ENCODE data around the gene PDE4D.

PDE4D gene

DNA sequence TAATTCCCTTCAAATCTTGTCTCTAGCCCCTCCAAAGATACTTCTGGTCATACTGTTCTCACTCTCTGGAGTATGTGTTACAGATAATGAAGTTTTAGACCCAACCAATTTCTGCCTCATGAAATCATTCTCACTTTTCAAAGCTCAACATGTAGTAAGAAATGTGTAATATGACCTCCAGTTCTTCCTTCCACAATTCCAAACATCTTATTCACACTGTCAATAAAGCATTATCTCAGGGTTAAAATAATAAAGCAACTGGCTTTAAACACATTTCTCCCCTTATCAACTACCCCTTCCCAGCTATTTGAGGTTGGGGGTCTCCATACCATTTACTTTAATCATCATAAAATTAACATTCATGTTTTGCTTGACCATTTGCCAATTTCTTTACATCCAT is 656.5 kb downstream of the PDE4D start:
- no peak for DNase-seq

DNA sequence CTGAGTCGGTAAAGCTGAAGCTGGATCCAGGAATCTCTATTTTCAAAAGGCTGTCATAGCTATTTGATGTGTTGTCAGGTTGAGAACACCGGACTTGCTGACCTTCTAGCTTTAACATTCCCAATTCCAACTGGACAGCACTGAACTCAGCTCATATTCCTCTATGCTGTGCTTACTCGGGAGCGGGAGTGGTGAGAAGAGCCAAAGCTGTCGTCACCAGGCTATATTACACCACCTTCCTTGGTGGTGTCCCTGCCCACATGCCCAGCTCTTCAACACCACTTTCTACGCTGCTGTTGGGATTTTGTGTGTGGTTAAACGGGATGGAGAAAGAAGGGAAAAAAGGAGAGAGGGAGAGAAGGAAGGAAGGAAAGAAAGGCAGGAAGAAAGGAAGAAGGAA is 657.1 kb downstream of the PDE4D start:
- DNase-seq = no peak

GRCh38 chr5:59234236-59234635 is 659.3 kb downstream of the PDE4D start:
- no peak for DNase-seq

GRCh38 chr5:59231221-59231931 is 662.1 kb downstream of the PDE4D start:
- DNase-seq = no peak

DNA sequence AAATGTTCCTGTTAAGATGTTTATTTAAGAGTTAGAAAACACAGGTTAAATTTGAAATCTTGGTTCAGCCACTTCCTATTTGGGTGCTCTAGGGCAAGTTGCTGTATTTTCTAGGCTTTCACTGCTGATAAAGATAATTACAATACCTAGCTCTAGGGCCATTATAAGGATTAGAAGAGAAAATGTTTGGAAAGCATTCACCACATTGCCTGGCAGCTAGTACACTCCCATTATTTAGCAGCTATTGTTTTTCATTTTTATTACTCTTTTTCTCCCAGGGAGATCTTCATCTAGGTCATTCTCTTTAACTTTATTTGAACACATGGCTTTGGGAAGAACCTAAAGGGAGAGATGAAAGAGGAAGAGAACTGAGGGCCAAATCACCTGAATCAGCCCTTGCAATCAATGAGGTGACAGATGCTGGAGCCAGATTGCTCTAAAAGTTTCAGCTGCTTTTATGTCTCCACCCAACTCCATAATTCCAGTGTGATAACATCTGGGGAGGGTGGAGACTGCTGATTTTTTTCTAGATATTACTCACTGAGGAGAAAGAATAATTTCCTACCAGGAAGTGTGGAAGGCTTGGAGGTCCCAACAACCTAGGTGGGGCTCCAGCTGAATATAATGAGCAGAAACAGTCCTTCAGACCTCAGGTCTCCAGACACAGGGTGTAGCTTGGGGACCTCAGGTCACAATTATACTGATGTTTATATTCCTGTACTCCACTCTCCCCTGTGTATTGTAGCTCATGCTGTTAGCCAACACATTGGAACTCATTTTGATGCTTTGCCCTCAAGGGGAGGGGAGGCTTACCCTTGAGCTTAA is 670.6 kb downstream of the PDE4D start:
- DNase-seq = no peak

GRCh38 chr5:59221769-59222168 is 671.8 kb downstream of the PDE4D start:
- no peak for DNase-seq

- DNase-seq = no peak
Observed at GRCh38 chr5:59218424-59219045, 675.0 kb downstream of the PDE4D start.

- no peak for DNase-seq
Observed at GRCh38 chr5:59216841-59217240, 676.7 kb downstream of the PDE4D start.

DNA sequence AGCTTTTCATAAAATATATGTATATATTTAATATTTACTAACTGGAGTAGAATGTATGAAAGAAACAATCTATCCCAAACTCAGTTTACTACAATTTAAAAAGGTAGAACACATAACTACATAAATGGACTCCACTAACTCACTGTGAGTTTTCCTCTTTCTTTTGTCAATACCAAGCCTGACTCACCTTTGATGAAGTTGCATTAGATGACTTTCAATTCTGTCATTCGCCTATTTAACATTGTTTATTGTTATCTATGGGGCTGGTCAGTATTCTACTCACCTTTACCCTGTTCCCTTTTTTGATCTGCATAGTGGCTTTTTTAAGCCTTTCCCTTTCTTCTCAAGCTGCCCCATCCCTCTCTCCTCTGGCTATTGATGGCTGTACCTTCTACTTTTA is 680.9 kb downstream of the PDE4D start:
- DNase-seq = no peak

DNA sequence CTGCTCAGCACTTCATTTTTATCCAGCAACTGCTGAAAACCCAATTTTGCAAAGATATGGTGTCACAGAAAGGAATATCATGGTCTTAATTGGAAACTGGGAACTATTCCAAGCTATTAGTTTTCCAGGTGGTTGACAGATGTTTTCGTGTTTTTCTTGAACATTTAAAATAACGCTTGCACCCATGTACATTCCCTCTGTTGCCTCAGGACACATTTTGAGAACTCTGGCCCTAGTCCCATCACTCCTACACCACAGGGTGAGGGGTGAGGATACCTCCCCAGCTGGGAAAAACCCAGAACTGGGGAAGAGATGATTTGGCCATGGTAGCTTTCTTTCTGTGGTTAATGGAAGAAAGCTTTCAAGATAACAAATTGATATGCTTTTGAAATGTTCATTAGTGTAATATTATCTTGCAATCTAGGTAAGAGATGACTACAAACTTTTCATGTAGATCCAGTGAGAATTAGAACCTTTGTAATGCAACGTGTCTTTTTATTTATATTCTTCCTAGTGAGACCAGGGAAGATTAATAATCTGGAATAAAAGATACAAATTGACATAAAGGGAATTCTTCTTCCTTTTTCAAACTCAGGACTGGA is 683.7 kb downstream of the PDE4D start:
- DNase-seq = peak; percentile 15

DNA sequence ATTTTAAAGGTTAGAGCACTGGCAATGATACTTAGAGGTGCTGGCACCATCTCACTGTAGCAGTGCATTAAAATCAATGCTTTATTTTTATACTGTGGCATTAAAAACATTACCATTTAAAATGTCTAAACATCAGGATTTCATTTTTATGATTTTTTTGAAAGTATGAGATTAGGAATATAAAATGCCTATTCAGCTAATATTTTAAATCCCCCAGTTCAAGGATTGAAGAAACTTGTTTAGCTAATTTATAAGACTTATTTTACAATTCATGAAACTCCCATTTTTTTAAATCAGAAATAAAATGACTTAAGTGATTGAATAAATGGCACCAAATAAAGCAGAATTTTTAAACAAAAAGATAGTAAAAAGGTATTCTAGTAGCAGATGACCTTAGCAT is 685.1 kb downstream of the PDE4D start:
- no peak for DNase-seq

DNA sequence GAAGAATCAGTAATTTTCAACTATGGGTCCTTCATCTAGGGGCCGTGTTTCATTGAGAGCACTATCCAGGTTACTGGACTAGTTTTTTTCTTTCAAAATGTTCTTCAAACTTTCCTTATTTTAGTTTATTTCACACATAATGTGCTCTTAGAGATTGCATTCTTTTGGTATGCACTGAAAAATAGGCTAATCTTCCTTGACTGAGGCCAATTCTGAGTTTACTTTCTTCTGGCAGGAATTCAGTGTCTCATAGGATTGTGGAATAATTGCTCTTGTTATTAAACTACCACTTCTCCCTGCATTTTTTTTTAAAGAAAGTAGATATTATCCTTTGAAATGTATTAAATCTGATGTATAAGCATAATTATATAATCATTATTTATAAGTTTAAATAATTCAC is 686.1 kb downstream of the PDE4D start:
- DNase-seq = no peak

GRCh38 chr5:59206132-59206581 is 687.4 kb downstream of the PDE4D start:
- DNase-seq = no peak

- no peak for DNase-seq
Observed at GRCh38 chr5:59204114-59204897, 689.2 kb downstream of the PDE4D start.

DNA sequence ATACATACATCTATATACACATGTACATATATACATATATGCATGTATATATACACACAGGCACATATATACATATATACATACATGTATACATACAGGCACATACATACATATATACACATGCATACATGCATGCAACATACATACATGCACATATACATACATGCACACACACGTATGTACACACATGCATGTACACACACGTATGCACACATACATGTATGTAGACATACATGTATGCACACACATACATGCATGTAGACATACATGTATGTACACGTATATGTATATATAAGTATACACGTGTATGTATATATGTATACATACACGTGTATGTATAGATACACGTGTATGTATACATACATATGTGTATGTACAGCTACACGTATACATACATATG is 693.7 kb downstream of the PDE4D start:
- DNase-seq = no peak

GRCh38 chr5:59198832-59199231 is 694.7 kb downstream of the PDE4D start:
- DNase-seq = no peak

GRCh38 chr5:59198365-59198764 is 695.2 kb downstream of the PDE4D start:
- DNase-seq = no peak

GRCh38 chr5:59197911-59198310 is 695.6 kb downstream of the PDE4D start:
- no peak for DNase-seq

DNA sequence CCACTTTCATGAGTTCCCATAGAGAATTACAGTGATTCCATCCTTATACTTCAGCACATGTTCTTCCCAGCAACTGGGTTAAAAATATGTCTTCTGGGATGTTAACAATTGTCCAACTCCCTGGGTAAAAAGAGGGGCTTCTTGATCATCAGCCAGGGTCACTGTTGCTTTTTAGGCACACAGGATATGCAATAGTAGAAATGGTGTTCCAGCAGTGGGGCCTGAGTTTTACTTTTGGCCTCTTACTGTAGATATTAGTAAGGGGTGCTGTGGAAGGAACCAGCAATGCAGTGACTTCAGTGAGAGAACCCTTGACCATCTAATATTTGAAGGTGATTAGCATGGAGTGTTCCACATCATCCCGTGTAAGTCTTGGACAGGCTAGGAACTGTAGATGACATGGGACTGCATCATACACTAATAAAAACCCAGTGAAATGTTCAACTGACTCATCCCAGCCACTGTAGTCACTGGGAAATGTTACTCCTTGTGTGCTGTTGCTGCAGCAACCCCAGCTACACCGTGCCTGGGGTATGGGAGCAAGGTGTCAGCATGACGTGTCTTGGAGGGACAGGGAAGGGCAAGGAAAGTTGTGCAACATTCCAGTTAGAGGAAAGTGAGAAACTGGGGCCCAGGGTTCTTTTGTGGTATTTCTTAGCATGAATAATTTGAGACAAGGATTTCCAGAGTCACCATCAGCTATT is 699.8 kb downstream of the PDE4D start:
- no peak for DNase-seq

- DNase-seq = no peak
Observed at GRCh38 chr5:59190746-59191145, 702.8 kb downstream of the PDE4D start.

GRCh38 chr5:59189472-59190244 is 703.9 kb downstream of the PDE4D start:
- no peak for DNase-seq

Measured in DMS79 treated with DMSO at 0.1 percent for 48 hours (cell line).